ENCODE measurements around the gene RASD1. TPM values are rescaled to one million over a fixed set of nuclear protein-coding genes. Genes with fewer than 3 reads are reported as not detected.

Gene RASD1
- total and polyA plus RNA-seq, 2 experiments from 2014 or later: 1.2 to 2.2 TPM

- Histone ChIP-seq H3K9ac (no peak overlapping the region), H3K27ac (peak overlapping the region; percentile 18), H3K9me2 (ENCODE audit: insufficient read depth) (no peaks in the 10 kb centered on the region), H3F3A (ENCODE audit: insufficient read depth) (peaks cover 34% of the 10 kb centered on the region), H4K20me1 (ENCODE audit: insufficient read depth) (no peaks in the 10 kb centered on the region), H3K9me3 (ENCODE audit: low read depth) (no peaks in the 10 kb centered on the region), H3K4me2 (ENCODE audit: unreplicated experiment) (peak overlapping the region; percentile 41), H3K4me1 (ENCODE audit: insufficient read depth) (peaks cover 18% of the 10 kb centered on the region), H3K79me2 (ENCODE audit: insufficient read depth) (no peaks in the 10 kb centered on the region), H3K27me3 (replicated peaks; ENCODE audit: insufficient read depth) (no peaks in the 10 kb centered on the region), H3K4me3 (no peak overlapping the region), H3K36me3 (ENCODE audit: low read depth) (no peaks in the 10 kb centered on the region), H2AFZ (peak overlapping the region; percentile 33; the same call in 1 of the 2 replicates)
- no peak for TF ChIP-seq EZH2 (IDR thresholded peaks at IDR 0.05; ENCODE audit: insufficient read depth, poor library complexity, severe bottlenecking)
- no peak for TF ChIP-seq EZH2phosphoT487 (IDR thresholded peaks at IDR 0.05; ENCODE audit: insufficient read depth, low read depth)
- WGBS, 2 experiments (ENCODE audit: low coverage in 1 of 2, low lambda C conversion rate in 2 of 2, missing lambda C conversion rate in 2 of 2): 45% methylated on average over 8 of the region's 8 CpGs
- DNase-seq: no peak
- in situ Hi-C loops (cut with MboI): no loop called here
These were observed 50.8 kb downstream of the RASD1 start for GRCh38 chr17:17445296-17445924.

Small RNA genes lying within 50 kb of the gene (small RNA-seq; reads per million reads assigned to genes)
- gene RF00019 (ENCODE audit: low read depth, low replicate concordance): not detected

Other genes with a start within 250 kb of the RASD1 start
- 93.3 and 94.3 TPM in 2 replicates for gene COPS3, start 215.1 kb downstream of the RASD1 start, total RNA-seq (2014; rRNA removed; shearing (Covaris generic))
- gene COPS3, start 215.1 kb downstream of the RASD1 start, polyA plus RNA-seq (2016; fragmentation: Nextera tagmentation; extraction: Ambion mirVana): 89.7 and 90.2 TPM in 2 replicates
- gene NT5M, start 193.0 kb downstream of the RASD1 start, total RNA-seq (2014; rRNA removed; shearing (Covaris generic)): 0.63 and 5.1 TPM in 2 replicates
- 3.3 and 4.5 TPM in 2 replicates for gene NT5M, start 193.0 kb downstream of the RASD1 start, polyA plus RNA-seq (2016; fragmentation: Nextera tagmentation; extraction: Ambion mirVana)
- 9.6 and 10.3 TPM in 2 replicates for gene MED9, start 19.4 kb downstream of the RASD1 start, total RNA-seq (2014; rRNA removed; shearing (Covaris generic))
- 9.8 and 10.0 TPM in 2 replicates for gene MED9, start 19.4 kb downstream of the RASD1 start, polyA plus RNA-seq (2016; fragmentation: Nextera tagmentation; extraction: Ambion mirVana)
- 53.0 and 62.0 TPM in 2 replicates for gene PEMT, start 95.3 kb upstream of the RASD1 start, total RNA-seq (2014; rRNA removed; shearing (Covaris generic))
- gene PEMT, start 95.3 kb upstream of the RASD1 start, polyA plus RNA-seq (2016; fragmentation: Nextera tagmentation; extraction: Ambion mirVana): 60.4 and 68.7 TPM in 2 replicates
- gene RAI1, start 185.1 kb upstream of the RASD1 start, total RNA-seq (2014; rRNA removed; shearing (Covaris generic)): 9.1 and 17.8 TPM in 2 replicates
- gene RAI1, start 185.1 kb upstream of the RASD1 start, polyA plus RNA-seq (2016; fragmentation: Nextera tagmentation; extraction: Ambion mirVana): 4.4 and 5.2 TPM in 2 replicates